Activated CD4-positive, alpha-beta T cell treated with anti-CD3 and anti-CD28 coated beads, Interleukin-2, amount 10 ng/mL, durations not matched to agents 24 days and 14 days (primary cell): ENCODE measurements around the gene SMIM8. TPM values are rescaled to one million over a fixed set of nuclear protein-coding genes. Genes with fewer than 3 reads are reported as not detected.
"Not testable (repeated sequence)": the region's sequence is repeated elsewhere in the genome, so short reads cannot be mapped to it uniquely, and the experiment has no call there.

Experiments used
- DNase-seq: peaks from one replicate; pipeline ENCODE4 v3.0.0; 2022
- H3K27ac Mint-ChIP-seq: one replicate; pipeline ENCODE4 v1.8.0; 2022; ENCODE audit warnings: mild to moderate bottlenecking, mixed read lengths
- H3K27me3 Mint-ChIP-seq: one replicate; pipeline ENCODE4 v1.8.0; 2022; ENCODE audit warnings: mixed read lengths
- H3K36me3 Mint-ChIP-seq: one replicate; pipeline ENCODE4 v1.8.0; 2022; ENCODE audit warnings: low read depth, mild to moderate bottlenecking, mixed read lengths
- H3K4me1 Mint-ChIP-seq: one replicate; pipeline ENCODE4 v1.8.0; 2021; ENCODE audit warnings: mixed read lengths
- H3K4me3 Mint-ChIP-seq: one replicate; pipeline ENCODE4 v1.8.0; 2022; ENCODE audit warnings: mild to moderate bottlenecking, moderate library complexity, mixed read lengths
- H3K9me3 Mint-ChIP-seq: one replicate; pipeline ENCODE4 v1.8.0; 2021; ENCODE audit warnings: mixed read lengths
- intact Hi-C: fragments of 100-400 bp; cut with micrococcal nuclease; formaldehyde crosslinking; loops from one replicate; pipeline ENCODE4 v1.15.1; 2023
- total RNA-seq: library from RNA; stranded (reverse); gene quantifications from 2 replicates; pipeline ENCODE4 v1.2.3, GENCODE V29; 2022

Gene SMIM8
- total RNA-seq, 1 donor from 2014 or later = 10.5 TPM

DNA sequence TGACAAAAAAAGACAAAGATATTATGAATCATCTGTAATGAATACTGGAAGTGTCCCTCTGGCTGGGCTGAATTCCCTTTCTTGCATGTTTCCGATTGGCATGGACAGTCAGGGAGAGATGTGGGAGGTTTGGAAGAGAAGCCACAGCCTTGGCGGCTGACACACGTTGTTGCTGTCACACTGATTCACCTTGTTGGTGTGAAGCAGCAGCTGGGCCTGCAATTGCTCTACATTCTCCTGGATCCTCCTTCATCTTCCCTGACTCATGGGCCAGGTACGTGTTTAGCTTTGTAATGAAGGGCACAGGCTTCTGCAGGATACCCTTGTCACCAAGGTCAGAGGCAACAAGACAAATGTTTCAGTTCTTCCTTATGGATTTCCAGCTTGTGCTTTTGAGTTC, 13.4 kb upstream of the SMIM8 start:
- no peaks in the 10 kb centered on the region for H3K4me1 Mint-ChIP-seq
- H3K4me3 Mint-ChIP-seq = no peak overlapping the region
- H3K36me3 Mint-ChIP-seq = no peaks in the 10 kb centered on the region
- no peak for DNase-seq
- peaks cover 18% of the 10 kb centered on the region for H3K27me3 Mint-ChIP-seq
- H3K27ac Mint-ChIP-seq = no peak overlapping the region
- H3K9me3 Mint-ChIP-seq = peaks cover 3% of the 10 kb centered on the region
- intact Hi-C loops = no loop called here

GRCh38 chr6:87312860-87313259, 9.5 kb upstream of the SMIM8 start:
- intact Hi-C loops = no loop called here
- no peak overlapping the region for H3K27ac Mint-ChIP-seq
- no peaks in the 10 kb centered on the region for H3K4me1 Mint-ChIP-seq
- peaks cover 21% of the 10 kb centered on the region for H3K27me3 Mint-ChIP-seq
- DNase-seq = no peak
- H3K4me3 Mint-ChIP-seq = no peak overlapping the region
- H3K36me3 Mint-ChIP-seq = no peaks in the 10 kb centered on the region
- no peaks in the 10 kb centered on the region for H3K9me3 Mint-ChIP-seq

DNA sequence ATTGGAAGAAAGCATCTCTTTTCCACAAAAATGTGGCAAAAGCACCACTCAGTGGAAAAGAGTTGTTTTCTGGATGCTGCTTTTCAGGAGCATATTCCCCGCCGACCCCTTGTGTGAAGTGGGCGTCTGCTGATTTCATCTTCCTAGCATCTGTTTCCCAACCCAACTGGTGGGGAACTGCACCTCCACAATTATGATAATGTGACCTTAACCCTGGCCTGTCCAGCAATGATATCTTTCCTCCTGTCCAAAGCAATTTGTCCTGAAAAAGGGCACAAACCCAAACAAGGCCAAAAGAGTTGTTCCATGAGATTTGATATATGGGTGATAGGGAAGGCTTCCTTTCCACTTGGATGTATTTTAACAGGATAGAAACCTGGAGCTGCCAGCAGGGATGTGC, 7.3 kb upstream of the SMIM8 start:
- Mint-ChIP-seq H3K36me3 (no peaks in the 10 kb centered on the region), H3K27me3 (peaks cover 27% of the 10 kb centered on the region), H3K27ac (no peak overlapping the region), H3K9me3 (no peaks in the 10 kb centered on the region), H3K4me1 (no peaks in the 10 kb centered on the region), H3K4me3 (no peak overlapping the region)
- intact Hi-C loops = no loop called here
- no peak for DNase-seq

DNA sequence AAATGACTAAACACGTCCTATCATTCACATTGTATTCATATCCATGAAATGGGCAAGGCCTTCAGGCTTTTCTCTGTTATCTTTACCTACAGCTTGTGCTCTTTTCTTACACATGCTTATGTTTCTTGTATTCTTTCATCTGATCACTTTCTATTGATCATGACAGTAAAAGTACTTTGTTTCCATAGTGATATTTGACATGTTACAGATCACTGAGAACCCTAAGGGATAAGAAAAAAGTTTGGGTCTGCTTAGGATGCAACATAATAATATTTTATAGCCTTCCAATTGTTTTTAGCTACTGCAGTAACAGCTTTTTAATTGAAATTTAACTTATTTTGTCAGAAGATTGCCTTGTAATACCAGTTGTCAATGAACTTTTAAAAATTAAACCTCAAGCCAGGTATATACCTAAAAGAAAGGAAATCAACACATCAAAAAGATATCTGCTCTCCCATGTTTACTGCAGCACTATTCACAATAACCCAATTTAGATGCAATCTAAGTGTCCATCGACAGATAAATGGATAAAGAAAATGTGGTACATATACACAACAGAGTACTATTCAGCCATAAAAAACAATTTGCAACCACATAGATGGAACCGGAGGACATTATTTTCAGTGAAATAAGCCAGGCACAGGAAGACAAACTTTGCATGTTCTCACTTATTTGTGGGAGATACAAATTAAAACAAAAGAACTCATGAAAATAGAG, 3.0 kb upstream of the SMIM8 start:
- Mint-ChIP-seq H3K27ac (no peak overlapping the region), H3K36me3 (no peaks in the 10 kb centered on the region), H3K9me3 (peaks cover 8% of the 10 kb centered on the region), H3K27me3 (peaks cover 13% of the 10 kb centered on the region), H3K4me1 (peaks cover 10% of the 10 kb centered on the region), H3K4me3 (no peak overlapping the region)
- no peak for DNase-seq
- intact Hi-C loops = no loop called here

GRCh38 chr6:87323880-87324279, 1.5 kb downstream of the SMIM8 start:
- H3K27me3 Mint-ChIP-seq, DNase-seq, H3K36me3 Mint-ChIP-seq, H3K27ac Mint-ChIP-seq, H3K4me3 Mint-ChIP-seq: not testable (repeated sequence)
- peaks cover 11% of the 10 kb centered on the region for H3K9me3 Mint-ChIP-seq
- peaks cover 11% of the 10 kb centered on the region for H3K4me1 Mint-ChIP-seq
- intact Hi-C loops = loop anchor here (2.0 to 10.0 kb wide), 4 partner anchors 85 to 1641 kb away; partner anchors contain the start of genes AKIRIN2, ORC3 and RNGTT

DNA sequence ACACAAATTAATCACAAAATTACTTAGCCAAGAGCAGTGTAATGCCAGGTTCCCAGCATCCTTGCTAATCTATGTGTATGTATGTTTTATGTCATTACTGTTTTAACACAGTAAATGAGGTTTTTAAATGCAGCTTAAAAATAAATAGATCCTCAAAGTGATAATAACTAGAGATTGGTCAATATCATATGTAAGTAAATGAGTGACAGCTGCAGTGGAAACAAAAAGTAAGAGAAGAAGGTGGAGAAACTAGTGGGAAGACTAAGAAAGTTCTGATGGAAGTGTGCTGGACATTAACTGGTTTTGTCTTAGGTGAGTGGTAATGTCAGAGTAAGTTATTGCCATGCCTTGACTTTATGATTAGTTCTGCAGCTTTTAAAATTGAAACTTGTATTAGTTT, 8.6 kb downstream of the SMIM8 start:
- H3K4me3 Mint-ChIP-seq = no peak overlapping the region
- peaks cover 14% of the 10 kb centered on the region for H3K4me1 Mint-ChIP-seq
- intact Hi-C loops = no loop called here
- DNase-seq = no peak
- peaks cover 8% of the 10 kb centered on the region for H3K36me3 Mint-ChIP-seq
- H3K27me3 Mint-ChIP-seq = no peaks in the 10 kb centered on the region
- peaks cover 6% of the 10 kb centered on the region for H3K9me3 Mint-ChIP-seq
- no peak overlapping the region for H3K27ac Mint-ChIP-seq

DNA sequence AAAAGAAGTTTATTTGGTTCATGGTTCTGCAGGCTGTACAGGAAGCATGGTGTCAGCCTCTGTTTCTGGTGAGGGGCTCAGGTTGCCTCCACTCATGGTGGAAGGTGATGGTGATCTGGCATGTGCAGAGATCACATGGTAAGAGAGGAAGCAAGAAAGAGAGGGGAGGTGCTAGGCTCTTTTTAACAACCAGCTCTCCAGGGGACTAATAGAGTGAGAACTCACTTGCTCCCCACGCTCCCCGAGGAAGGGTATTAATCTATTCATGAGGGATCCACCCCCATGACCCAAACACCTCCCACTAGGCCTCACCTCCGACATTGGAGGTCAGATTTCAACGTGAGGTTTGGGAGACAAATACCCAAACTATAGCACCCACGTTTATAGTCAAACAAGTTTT, 10.6 kb downstream of the SMIM8 start:
- Mint-ChIP-seq H3K27me3 (no peaks in the 10 kb centered on the region), H3K9me3 (peaks cover 3% of the 10 kb centered on the region), H3K4me1 (peaks cover 14% of the 10 kb centered on the region), H3K27ac (no peak overlapping the region), H3K36me3 (peaks cover 7% of the 10 kb centered on the region), H3K4me3 (no peak overlapping the region)
- no peak for DNase-seq
- intact Hi-C loops = no loop called here

- peak overlapping the region; percentile 8 for H3K27ac Mint-ChIP-seq
- peak; percentile 64 for DNase-seq
- intact Hi-C loops = no loop called here
- H3K9me3 Mint-ChIP-seq = peaks cover 3% of the 10 kb centered on the region
- H3K4me3 Mint-ChIP-seq = no peak overlapping the region
- peaks cover 14% of the 10 kb centered on the region for H3K4me1 Mint-ChIP-seq
- H3K27me3 Mint-ChIP-seq = no peaks in the 10 kb centered on the region
- H3K36me3 Mint-ChIP-seq = peaks cover 7% of the 10 kb centered on the region
These were observed 11.3 kb downstream of the SMIM8 start for GRCh38 chr6:87333591-87334181.

DNA sequence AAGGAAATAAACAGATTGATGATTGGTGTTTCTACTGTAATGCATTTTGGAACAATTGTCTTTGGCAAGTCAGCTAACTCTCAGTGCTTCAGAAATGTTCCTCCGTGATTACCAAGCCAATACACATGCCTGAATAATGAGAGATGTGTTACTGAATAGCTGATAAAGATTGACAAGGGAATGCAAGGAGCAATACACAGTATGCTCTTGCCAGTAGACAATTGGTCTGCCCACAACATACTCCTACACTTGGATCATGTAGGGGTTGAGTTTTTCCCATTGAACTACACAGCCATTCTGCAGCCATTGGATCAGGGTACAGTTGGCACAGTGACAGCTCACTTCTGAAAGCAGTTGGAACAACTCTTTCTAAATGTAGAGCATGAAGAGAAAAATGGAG, 12.3 kb downstream of the SMIM8 start:
- DNase-seq = no peak
- Mint-ChIP-seq H3K4me1 (peaks cover 14% of the 10 kb centered on the region), H3K27me3 (no peaks in the 10 kb centered on the region), H3K9me3 (peaks cover 3% of the 10 kb centered on the region), H3K4me3 (no peak overlapping the region), H3K36me3 (peaks cover 3% of the 10 kb centered on the region), H3K27ac (no peak overlapping the region)
- intact Hi-C loops = no loop called here

DNA sequence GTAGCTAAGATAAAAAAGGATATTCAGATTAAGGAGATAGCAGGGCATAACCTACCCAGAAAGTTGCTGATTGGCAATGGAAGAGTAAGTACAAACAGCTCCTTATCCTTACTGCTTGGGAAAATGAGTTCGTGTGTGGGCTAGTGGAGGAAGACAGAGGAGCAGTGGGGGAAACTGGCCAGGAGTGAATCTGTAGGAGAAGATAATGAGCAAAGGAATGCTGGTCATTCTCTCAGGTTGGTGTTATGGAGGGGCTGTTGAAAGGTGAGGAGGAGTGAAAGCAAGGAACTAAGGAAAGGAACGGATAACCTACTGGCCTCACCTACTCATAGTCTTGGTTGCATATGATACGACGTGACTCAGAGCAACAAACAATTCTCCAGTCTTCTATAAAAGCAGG, 14.0 kb downstream of the SMIM8 start:
- no peak for DNase-seq
- intact Hi-C loops = no loop called here
- Mint-ChIP-seq H3K27ac (no peak overlapping the region), H3K9me3 (peaks cover 3% of the 10 kb centered on the region), H3K36me3 (peaks cover 3% of the 10 kb centered on the region), H3K27me3 (no peaks in the 10 kb centered on the region), H3K4me1 (peaks cover 14% of the 10 kb centered on the region), H3K4me3 (no peak overlapping the region)

- Mint-ChIP-seq H3K9me3 (no peaks in the 10 kb centered on the region), H3K36me3 (no peaks in the 10 kb centered on the region), H3K4me3 (no peak overlapping the region), H3K27ac (no peak overlapping the region), H3K4me1 (no peaks in the 10 kb centered on the region), H3K27me3 (no peaks in the 10 kb centered on the region)
- DNase-seq = no peak
- intact Hi-C loops = no loop called here
These were observed 17.8 kb downstream of the SMIM8 start for GRCh38 chr6:87340230-87340629.

DNA sequence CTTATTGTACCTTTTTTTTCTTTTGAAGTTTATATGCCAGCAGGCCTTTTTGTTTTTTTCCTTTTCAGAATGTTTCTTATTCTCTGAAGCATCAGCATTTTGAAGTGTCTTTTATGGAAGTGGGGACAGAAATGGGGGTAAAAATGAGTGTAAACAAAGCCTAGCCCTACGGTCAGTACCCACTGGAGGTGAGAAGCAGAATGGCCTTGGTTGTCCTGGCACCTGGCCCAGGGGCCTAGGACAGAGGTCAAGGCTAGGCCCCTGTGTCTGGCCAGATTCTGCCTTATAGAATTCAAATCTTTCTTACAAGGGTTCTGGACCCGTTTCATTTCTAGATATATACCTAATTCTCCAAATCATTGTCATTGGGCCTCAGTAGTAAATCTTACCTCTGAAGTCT, 18.8 kb downstream of the SMIM8 start:
- Mint-ChIP-seq H3K4me1 (no peaks in the 10 kb centered on the region), H3K4me3 (no peak overlapping the region), H3K27ac (no peak overlapping the region), H3K27me3 (no peaks in the 10 kb centered on the region), H3K9me3 (no peaks in the 10 kb centered on the region), H3K36me3 (no peaks in the 10 kb centered on the region)
- intact Hi-C loops = no loop called here
- DNase-seq = no peak

GRCh38 chr6:87341899-87342298, 19.5 kb downstream of the SMIM8 start:
- H3K36me3 Mint-ChIP-seq = no peaks in the 10 kb centered on the region
- no peak overlapping the region for H3K4me3 Mint-ChIP-seq
- no peak for DNase-seq
- no peak overlapping the region for H3K27ac Mint-ChIP-seq
- no peaks in the 10 kb centered on the region for H3K9me3 Mint-ChIP-seq
- H3K27me3 Mint-ChIP-seq = no peaks in the 10 kb centered on the region
- intact Hi-C loops = no loop called here
- no peaks in the 10 kb centered on the region for H3K4me1 Mint-ChIP-seq

GRCh38 chr6:87342829-87343228, 20.4 kb downstream of the SMIM8 start:
- H3K4me1 Mint-ChIP-seq = no peaks in the 10 kb centered on the region
- no peaks in the 10 kb centered on the region for H3K9me3 Mint-ChIP-seq
- no peak for DNase-seq
- no peak overlapping the region for H3K4me3 Mint-ChIP-seq
- H3K27ac Mint-ChIP-seq = no peak overlapping the region
- intact Hi-C loops = no loop called here
- H3K27me3 Mint-ChIP-seq = no peaks in the 10 kb centered on the region
- H3K36me3 Mint-ChIP-seq = no peaks in the 10 kb centered on the region

DNA sequence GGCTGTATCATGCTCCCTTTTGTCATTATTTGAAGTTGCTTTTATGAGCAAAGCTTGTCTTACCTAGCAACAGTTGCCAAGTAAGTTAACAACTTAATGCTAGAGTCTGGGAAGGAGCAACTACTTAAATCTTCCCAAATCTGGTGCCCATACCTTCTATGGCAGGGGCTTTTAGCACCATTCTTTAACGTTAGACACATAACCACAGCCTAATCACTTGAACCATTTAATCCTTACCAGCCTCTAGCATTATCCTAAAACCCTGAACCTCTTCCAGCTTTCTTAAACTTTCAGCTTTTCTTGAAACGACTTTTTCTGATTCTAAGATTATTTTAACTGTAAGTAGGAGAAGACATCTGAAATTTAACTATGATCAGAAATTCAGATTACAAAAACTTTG, 22.3 kb downstream of the SMIM8 start, which contains the start of gene C6orf163:
TSS of gene C6orf163 (plus strand) at position 83 of the 400 bp plus-strand sequence. CDS start at position 370, 287 bp downstream.
- no peaks in the 10 kb centered on the region for H3K4me1 Mint-ChIP-seq
- H3K27ac Mint-ChIP-seq = no peak within 1 kb of the TSS
- no peaks in the 10 kb centered on the region for H3K36me3 Mint-ChIP-seq
- no peak for DNase-seq
- H3K9me3 Mint-ChIP-seq = no peaks in the 10 kb centered on the region
- intact Hi-C loops = no loop called here
- no peak within 1 kb of the TSS for H3K4me3 Mint-ChIP-seq
- no peaks in the 10 kb centered on the region for H3K27me3 Mint-ChIP-seq
